HG02588 (cell line): ENCODE data around the gene HNRNPA0.
"Not testable (repeated sequence)": the region's sequence is repeated elsewhere in the genome, so short reads cannot be mapped to it uniquely, and the experiment has no call there.

Experiments
- ATAC-seq: cut with Tn5 transposase; IDR thresholded peaks from one replicate; pipeline ENCODE4 v1.9.1; 2021; ENCODE audit warnings: mild to moderate bottlenecking, moderate library complexity; ENCODE audit not compliant: unreplicated experiment

Gene HNRNPA0

DNA sequence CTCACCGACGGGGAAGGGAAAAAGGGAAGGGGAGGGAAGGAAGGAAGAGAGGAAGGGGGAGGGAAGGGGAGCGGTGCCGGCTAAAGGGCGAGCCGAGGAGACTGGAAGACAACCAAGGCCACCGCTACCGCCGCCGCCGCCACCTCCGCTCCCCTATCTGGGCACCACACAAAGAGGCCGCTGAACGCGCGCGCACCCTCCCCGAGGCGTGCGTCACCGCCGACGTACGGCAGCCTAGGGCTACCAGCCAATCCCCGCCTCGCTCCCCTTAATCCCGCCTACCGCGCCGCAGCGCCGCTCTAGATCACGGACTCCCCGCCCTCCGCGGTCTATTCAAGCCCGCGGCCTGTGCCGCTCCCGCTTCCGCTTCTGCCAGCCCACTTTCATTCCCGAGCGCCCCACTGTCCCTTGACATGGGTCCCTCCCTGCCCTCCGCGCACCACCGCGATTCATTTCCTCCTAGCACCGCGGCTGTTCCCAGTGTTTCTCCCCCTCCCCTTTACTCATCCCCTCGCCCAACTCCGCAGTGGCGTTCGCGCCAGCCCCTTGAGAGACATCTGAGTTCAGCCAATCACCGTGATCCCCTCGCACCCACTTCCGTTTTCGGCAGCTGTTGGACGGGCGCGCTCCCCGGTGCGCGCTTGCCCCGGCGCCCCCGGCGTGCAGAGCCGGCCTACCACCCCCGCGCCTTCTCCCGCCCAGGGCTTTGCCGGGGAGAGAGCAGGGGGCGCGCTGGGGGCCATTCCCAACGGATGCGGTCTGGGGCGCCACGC is at the start of gene HNRNPA0:
HNRNPA0 (minus strand) TSS at position 176 of the 773 bp plus-strand sequence. CDS start 297 bp downstream, outside the sequence.
- ATAC-seq: peak; percentile 77

DNA sequence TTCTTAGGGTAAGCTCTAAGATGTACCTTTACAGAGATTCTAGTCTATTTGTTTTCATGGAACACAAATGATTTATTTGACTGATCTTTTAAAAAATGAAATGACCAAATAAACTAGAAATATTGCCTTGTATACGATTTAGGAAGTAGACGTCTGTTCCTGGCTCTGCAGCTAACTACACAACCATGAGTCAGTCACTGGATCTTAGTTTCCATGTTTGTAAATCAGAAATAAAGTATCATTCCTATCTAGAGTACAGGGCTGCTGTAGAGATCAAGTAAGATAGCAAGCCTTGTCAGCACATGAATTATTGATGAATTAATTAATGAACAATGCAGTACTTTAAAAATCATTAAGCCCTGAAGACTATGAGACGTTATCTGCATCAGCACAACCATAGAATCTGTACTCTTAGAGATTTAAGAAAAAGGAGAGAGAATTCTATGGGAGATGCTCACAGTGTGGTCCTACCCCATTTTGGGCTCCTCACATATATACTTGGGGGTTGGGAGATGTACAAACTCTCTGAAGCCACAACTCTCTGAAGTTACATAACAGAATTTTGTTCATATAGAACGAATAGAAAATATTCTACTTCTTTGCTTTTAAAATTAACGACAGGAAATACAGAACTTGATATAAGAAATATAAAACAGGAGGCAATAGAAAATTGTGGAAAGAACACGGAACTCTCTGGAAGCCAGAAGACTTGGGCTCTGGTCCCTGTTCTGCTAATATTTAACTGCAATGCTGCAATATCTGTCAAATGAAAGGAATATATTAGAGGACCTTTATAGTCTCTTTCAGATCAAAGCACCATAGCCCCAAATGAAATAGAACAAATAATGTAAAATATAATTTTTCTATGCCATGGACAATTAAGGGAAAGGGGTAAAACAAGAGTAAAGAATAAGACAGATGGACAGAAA is 48.4 kb upstream of the HNRNPA0 start:
- ATAC-seq: no peak

DNA sequence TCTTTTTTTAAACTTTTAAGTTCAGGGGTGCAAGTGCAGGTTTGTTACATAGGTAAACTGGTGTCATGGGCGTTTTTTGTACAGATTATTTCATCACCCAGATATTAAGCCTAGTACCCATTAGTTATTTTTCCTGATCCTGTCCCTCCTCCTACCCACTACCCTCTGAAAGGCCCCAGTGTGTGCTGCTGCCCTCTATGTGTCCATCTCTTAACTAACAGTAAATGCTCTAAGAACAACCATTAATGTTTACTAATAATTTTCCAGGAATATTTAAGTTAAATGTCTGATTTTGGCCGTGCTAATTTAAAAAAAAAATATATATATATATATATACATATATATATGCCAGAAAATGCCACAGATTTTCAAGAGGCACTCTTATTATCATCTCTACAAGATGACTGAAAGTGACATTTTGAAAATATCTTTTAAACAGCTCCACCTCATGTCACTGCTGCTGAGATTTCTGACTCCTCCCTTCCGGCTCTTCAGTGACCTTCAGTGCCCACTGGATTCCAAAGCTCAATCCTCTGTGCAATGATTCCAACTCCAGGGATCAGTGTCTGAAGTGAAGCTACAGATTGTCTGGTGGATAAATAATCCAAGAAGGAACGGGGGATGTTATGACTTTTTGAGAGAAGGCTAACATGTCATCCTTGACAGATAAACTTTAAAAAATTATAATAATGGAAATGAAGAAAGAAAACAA is 46.7 kb upstream of the HNRNPA0 start:
- no peak for ATAC-seq

GRCh38 chr5:137796279-137796678 is 42.1 kb upstream of the HNRNPA0 start:
- ATAC-seq: no peak

- ATAC-seq: no peak
Measured at GRCh38 chr5:137794863-137795262, 40.7 kb upstream of the HNRNPA0 start.

GRCh38 chr5:137792303-137792702 is 38.1 kb upstream of the HNRNPA0 start:
- no peak for ATAC-seq

- no peak for ATAC-seq
Measured at GRCh38 chr5:137791799-137792198, 37.6 kb upstream of the HNRNPA0 start.

DNA sequence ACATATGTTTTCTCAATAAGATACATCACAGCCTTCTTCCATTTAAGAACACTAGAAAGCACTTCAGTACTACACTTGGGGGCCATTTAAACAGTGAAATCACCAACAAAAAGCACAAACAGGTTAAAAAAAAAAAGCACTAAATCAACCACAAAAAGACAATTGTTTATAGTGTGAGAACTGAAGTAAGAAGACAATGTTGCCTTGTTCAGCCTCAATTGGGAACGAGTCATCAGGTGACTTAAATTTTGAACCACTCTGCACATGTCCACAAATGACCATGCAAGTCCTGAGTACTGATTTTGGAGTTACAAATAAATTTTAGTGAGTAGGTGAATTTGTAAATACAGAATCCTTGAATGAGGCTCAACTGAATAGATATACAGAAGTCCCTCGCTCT is 37.2 kb upstream of the HNRNPA0 start:
- ATAC-seq: no peak

- not testable (repeated sequence) for ATAC-seq
Measured at GRCh38 chr5:137788560-137788959, 34.4 kb upstream of the HNRNPA0 start.

DNA sequence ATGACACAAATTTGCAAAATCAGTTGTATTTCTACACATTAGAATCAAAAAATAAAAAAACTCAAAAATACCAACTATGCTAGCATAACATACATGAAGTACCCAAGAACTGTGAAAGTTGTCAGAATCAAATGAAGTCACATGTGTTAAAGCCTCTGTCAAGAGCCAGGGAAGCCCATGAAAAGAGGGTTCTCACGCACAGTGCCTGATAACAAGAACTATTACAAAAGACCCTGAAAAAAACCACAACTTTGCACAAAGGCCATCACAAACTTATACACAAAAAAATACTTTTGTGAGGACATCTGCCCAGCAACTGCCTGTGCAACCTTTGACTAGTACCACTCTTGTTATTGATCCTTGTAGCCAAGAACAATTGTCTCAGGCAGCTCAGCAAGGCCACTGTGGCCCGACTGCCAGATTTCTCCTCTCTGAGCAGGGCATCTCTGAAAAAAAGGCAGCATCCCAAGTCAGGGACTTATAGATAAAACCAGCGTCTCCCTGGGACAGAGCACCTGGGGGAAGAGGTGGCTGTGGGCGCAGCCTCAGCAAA is 28.9 kb upstream of the HNRNPA0 start:
- no peak for ATAC-seq

- ATAC-seq: no peak
Measured at GRCh38 chr5:137782055-137782454, 27.9 kb upstream of the HNRNPA0 start.

DNA sequence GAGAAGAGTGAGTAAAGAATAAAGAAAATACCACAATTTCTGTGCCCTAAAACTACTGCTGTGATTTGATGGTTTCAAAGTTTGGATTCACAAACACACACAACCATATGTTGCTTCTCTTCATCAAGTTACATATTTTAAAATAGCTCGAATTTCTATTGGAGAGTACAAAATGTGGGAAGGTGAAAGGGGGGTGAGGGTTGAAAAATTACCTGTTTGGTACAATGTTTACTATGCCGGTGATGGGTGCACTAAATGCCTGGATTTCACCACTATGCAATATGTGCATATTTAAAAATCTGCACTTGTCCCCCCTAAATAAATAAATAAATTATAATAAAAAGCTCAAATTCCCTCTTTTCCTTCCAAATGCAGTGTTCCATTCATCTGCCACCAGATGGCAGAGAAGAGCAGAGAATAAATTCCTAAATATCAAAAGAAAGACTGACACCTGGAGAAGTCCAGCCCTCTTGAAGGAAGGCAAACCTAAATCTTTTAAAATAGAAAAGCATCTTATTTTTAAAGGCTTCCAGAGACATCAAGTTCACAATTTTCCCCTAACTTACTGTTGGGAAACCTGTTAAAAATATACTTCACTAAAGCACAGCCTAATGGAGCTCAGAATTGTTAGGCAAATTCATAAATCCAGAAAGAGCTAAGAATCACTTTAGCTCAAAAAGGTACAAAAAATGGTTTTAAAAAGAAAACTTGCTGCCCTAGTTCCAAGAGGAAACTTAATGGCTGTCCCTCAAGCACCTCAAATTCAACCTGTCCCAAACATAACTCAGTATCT is 24.8 kb upstream of the HNRNPA0 start:
- ATAC-seq: no peak

DNA sequence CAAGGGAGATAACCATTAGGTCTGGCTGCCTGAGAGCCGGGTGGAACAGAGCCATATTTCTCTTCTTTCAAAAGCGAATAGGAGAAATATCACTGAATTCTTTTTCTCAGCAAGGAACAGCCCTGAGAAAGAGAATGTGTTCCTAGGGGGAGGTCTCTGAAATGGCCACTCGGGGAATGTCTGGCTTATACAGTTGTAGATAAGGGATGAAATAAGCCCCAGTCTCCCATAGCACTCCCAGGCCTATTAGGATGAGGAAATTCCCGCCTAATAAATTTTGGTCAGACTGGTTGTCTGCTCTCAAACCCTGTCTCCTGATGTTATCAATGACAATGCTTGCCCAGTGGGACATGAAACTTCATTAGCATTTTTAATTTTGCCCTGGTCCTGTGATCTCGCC is 13.8 kb upstream of the HNRNPA0 start:
- not testable (repeated sequence) for ATAC-seq

DNA sequence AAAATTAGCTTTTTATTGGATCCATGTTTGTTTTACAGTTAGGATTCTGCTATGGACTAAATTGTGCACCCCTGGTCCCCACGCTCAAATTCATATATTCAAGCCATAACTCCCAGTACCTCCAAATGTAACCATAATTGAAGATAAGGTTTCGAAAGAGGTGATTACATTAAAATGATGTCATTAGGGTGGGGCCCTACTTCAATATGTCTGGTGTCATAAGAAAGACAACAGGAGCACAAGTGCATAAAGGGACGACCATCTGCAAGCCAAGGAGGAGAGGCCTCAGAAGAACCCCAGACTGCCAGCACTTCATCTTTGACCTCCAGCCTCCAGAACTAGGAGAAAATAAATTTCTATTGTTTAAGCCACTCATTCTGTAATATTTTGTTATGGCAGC is 7.4 kb upstream of the HNRNPA0 start:
- no peak for ATAC-seq

DNA sequence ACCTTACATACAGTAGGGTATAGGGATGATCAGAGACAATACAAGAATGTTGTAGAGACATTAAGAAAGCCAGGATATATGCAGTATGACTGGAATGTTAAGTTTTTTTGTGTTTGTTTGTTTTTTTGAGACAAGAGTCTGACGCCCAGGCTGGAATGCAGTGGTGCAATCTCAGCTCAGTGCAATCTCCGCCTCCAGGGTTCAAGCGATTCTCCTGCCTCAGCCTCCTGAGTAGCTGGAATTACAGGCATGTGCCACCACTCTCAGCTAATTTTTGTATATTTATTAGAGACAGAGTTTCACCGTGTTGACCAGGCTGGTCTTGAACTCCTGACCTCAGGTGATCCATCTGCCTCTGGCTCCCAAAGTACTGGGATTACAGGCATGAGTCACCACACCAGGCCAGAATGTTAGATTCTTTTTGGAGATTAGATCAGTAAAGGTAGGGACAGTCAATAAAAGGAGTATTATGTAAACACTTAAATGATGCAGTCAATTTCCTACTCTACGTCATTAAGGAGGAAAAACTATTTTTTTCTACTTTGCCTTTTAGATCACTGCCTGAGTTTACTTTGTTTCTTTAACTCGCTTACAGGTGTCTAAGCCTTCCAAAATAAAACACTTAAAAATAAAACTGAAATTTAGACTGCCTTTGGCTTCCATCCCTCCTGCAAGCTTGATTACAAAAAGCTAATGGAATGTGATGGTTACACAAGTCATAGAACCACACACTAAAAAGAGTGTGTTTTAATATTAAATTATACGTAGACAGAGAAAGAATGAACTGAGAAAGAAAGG is 6.8 kb upstream of the HNRNPA0 start:
- no peak for ATAC-seq

DNA sequence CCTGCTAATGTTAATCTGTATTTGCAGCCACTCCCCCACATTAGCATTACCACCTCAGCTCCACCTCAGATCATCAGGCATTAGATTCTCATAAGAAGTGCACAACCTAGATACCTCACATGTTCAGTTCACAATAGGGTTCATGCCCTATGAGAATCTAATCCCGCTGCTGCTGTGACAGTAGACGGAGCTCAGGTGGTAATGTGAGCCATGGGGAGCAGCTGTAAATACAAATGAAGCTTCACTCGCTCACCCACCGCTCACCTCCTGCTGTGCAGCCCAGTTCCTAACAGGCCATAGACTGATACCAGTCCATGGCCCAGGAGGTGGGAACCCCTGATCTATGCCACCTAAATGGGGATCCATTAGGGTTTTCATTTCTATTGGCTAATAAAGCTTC is 6.1 kb upstream of the HNRNPA0 start:
- ATAC-seq: no peak

DNA sequence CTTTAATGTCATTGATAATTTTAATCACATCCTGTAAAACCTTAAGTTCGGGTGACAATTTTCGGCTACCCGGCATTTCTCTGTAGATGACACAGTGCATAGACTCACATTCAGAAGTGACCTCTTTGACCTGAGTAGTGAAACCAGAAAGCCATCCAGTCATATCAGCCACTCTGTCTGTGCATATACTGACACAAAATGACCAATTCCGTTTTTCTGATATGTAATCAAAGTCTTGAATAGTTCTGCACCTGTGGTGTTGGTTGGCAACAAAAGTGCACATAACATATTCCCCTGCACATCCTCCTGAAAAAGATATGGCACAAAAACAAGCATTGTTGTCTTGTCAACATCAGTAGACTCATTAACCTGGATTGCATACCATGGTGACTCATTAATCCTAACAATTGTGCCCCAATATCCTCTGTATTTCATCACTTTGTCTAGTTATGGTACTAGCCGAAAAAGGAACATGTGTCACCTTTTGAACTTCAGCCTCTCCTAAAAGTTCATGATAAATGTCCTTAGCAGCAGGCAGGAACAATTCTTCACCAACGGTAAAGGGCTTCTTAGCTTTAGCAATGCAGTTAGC is 4.6 kb upstream of the HNRNPA0 start:
- ATAC-seq: peak; percentile 34

- no peak for ATAC-seq
Measured at GRCh38 chr5:137758121-137758520, 4.0 kb upstream of the HNRNPA0 start.

GRCh38 chr5:137757634-137758033 is 3.5 kb upstream of the HNRNPA0 start:
- ATAC-seq: no peak
